Spinal cord (tissue), 10 donors: ENCODE results near the gene AK4. TPM values are rescaled to one million over a fixed set of nuclear protein-coding genes. Genes with fewer than 3 reads are reported as not detected.
"Not testable (repeated sequence)": the region's sequence is repeated elsewhere in the genome, so short reads cannot be mapped to it uniquely, and the experiment has no call there.

ENCODE experiments used
- DNase-seq, 6 donors: peaks; one replicate each; pipeline versions ENCODE4 v3.0.0 to v3.0.0-alpha.2; 2013 to 2015; ENCODE audit warnings: low spot score in 6 of 6, low read depth in 4 of 6
- H3K27ac ChIP-seq: one replicate; pipeline ENCODE4 v1.5.1; 2013; ENCODE audit warnings: low read depth, low read length, control low read depth
- H3K27me3 ChIP-seq: one replicate; pipeline ENCODE4 v1.6.1; 2013; ENCODE audit warnings: low read length; ENCODE audit not compliant: control insufficient read depth, insufficient read depth
- H3K36me3 ChIP-seq: one replicate; pipeline ENCODE4 v1.6.1; 2013; ENCODE audit warnings: low read length; ENCODE audit not compliant: control insufficient read depth, insufficient read depth
- H3K4me1 ChIP-seq: one replicate; pipeline ENCODE4 v1.6.1; 2013; ENCODE audit warnings: low read length; ENCODE audit not compliant: control insufficient read depth, insufficient read depth
- H3K4me3 ChIP-seq: one replicate; pipeline ENCODE4 v1.5.1; 2013; ENCODE audit warnings: low read depth, low read length, control low read depth
- H3K9me3 ChIP-seq: one replicate; pipeline ENCODE4 v1.6.1; 2013; ENCODE audit warnings: low read length; ENCODE audit not compliant: control insufficient read depth, insufficient read depth
- WGBS: methylation state at CpG from one replicate; pipeline ENCODE4 v1.1.5; 2013; ENCODE audit warnings: missing lambda C conversion rate; ENCODE audit not compliant: insufficient coverage; 5-methylcytosine and 5-hydroxymethylcytosine counted together
- long read RNA-seq, 4 donors: transcript quantifications; one replicate each; lab custom pipeline, GENCODE V29; 2026
- polyA plus RNA-seq, 2 donors: library from polyadenylated mRNA; unstranded; fragments of 120-200 nt; gene quantifications; one replicate each; pipeline ENCODE4 v1.2.1, GENCODE V29; 2013; ENCODE audit not compliant: insufficient read length in 2 of 2
- total RNA-seq, 2 donors: library from RNA; depleted of rRNA in 1 of 2; stranded (reverse); fragments of 120-200 nt in 1 of 2; fragments of >200 nt in 1 of 2; gene quantifications; one replicate each; pipeline versions ENCODE4 v1.2.3 to v1.2.4, GENCODE V29; 2013 to 2014
- donor health status: healthy.

The AK4 gene
- total RNA-seq (10 to 100 TPM; 21.7 to 31.2 TPM), polyA plus RNA-seq (10 to 100 TPM; 19.2 to 36.2 TPM)
- long read RNA-seq, donor 1, full-length matches to known transcripts, result 10 of 10 reads
- long read RNA-seq, donor 1, partial matches to known transcripts, result 0 of 10 reads
- long read RNA-seq, donor 1, other reads (novel, unspliced or antisense), result 0 of 10 reads
- long read RNA-seq, donor 2, full-length matches to known transcripts, result 7 of 7 reads
- long read RNA-seq, donor 2, partial matches to known transcripts, result 0 of 7 reads
- long read RNA-seq, donor 2, other reads (novel, unspliced or antisense), result 0 of 7 reads
- long read RNA-seq, donor 3, full-length matches to known transcripts, result 7 of 7 reads
- long read RNA-seq, donor 3, partial matches to known transcripts, result 0 of 7 reads
- long read RNA-seq, donor 3, other reads (novel, unspliced or antisense), result 0 of 7 reads
- long read RNA-seq, donor 4, full-length matches to known transcripts, result 1 of 1 reads
- long read RNA-seq, donor 4, partial matches to known transcripts, result 0 of 1 reads
- long read RNA-seq, donor 4, other reads (novel, unspliced or antisense), result 0 of 1 reads

GRCh38 chr1:65148178-65148547 is at the start of gene AK4:
Gene AK4 (plus strand): TSS chr1:65148203. CDS start chr1:65148408, 205 bp downstream.
- Histone ChIP-seq H3K4me3 (peak within 1 kb of the TSS; percentile 62), H3K27me3 (peaks cover 20% of the 10 kb centered on the region), H3K4me1 (peaks cover 14% of the 10 kb centered on the region), H3K27ac (peak within 1 kb of the TSS; percentile 40)
- H3K36me3 ChIP-seq, H3K9me3 ChIP-seq, DNase-seq: not testable (repeated sequence)
- 0% methylated on average over 2 of the region's 33 CpGs for WGBS

GRCh38 chr1:65103807-65104206 is 44.2 kb upstream of the AK4 start:
- Histone ChIP-seq H3K9me3 (no peaks in the 10 kb centered on the region), H3K4me1 (no peaks in the 10 kb centered on the region), H3K4me3 (no peak overlapping the region), H3K27ac (no peak overlapping the region), H3K27me3 (no peaks in the 10 kb centered on the region), H3K36me3 (no peaks in the 10 kb centered on the region)
- DNase-seq, result no peak
- 93% methylated on average over 2 of the region's 3 CpGs for WGBS

- H3K27ac ChIP-seq, result no peak overlapping the region
- H3K9me3 ChIP-seq, result no peaks in the 10 kb centered on the region
- H3K27me3 ChIP-seq, result no peaks in the 10 kb centered on the region
- no peaks in the 10 kb centered on the region for H3K4me1 ChIP-seq
- DNase-seq, result no peak
- no peak overlapping the region for H3K4me3 ChIP-seq
- H3K36me3 ChIP-seq, result no peaks in the 10 kb centered on the region
- WGBS, result no CpG with 5 or more reads among the region's 1 CpG
Observed at GRCh38 chr1:65104854-65105534, 43.0 kb upstream of the AK4 start.

GRCh38 chr1:65105596-65105995 is 42.4 kb upstream of the AK4 start:
- H3K9me3 ChIP-seq, result no peaks in the 10 kb centered on the region
- H3K36me3 ChIP-seq, result no peaks in the 10 kb centered on the region
- H3K27ac ChIP-seq, result no peak overlapping the region
- H3K4me3 ChIP-seq, result no peak overlapping the region
- H3K27me3 ChIP-seq, result no peaks in the 10 kb centered on the region
- H3K4me1 ChIP-seq, result no peaks in the 10 kb centered on the region
- WGBS, result 100% methylated on average over 1 of the region's 4 CpGs
- DNase-seq, result no peak

- Histone ChIP-seq H3K4me1 (no peaks in the 10 kb centered on the region), H3K36me3 (no peaks in the 10 kb centered on the region), H3K27ac (no peak overlapping the region), H3K4me3 (no peak overlapping the region), H3K9me3 (no peaks in the 10 kb centered on the region), H3K27me3 (no peaks in the 10 kb centered on the region)
- peak in 1 of 6 donors; percentile 16 for DNase-seq
- WGBS, result 89% methylated on average over 2 of the region's 4 CpGs
Observed at GRCh38 chr1:65108025-65108642, 39.9 kb upstream of the AK4 start.

GRCh38 chr1:65109487-65109886 is 38.5 kb upstream of the AK4 start:
- Histone ChIP-seq H3K27me3 (no peaks in the 10 kb centered on the region), H3K9me3 (no peaks in the 10 kb centered on the region), H3K4me3 (no peak overlapping the region), H3K27ac (no peak overlapping the region), H3K4me1 (no peaks in the 10 kb centered on the region), H3K36me3 (no peaks in the 10 kb centered on the region)
- WGBS, result 8% methylated on average over 2 of the region's 4 CpGs
- peak in 2 of 6 donors; percentile 40 to 50 for DNase-seq

GRCh38 chr1:65112811-65113210 is 35.2 kb upstream of the AK4 start:
- DNase-seq, result no peak
- H3K4me3 ChIP-seq, result no peak overlapping the region
- H3K36me3 ChIP-seq, result no peaks in the 10 kb centered on the region
- H3K4me1 ChIP-seq, result peaks cover 2% of the 10 kb centered on the region
- no peak overlapping the region for H3K27ac ChIP-seq
- H3K9me3 ChIP-seq, result no peaks in the 10 kb centered on the region
- WGBS, result 88% methylated on average over 1 of the region's 3 CpGs
- no peaks in the 10 kb centered on the region for H3K27me3 ChIP-seq

GRCh38 chr1:65113298-65113697 is 34.7 kb upstream of the AK4 start:
- H3K36me3 ChIP-seq, result no peaks in the 10 kb centered on the region
- DNase-seq, result no peak
- no peaks in the 10 kb centered on the region for H3K27me3 ChIP-seq
- no peak overlapping the region for H3K27ac ChIP-seq
- no peak overlapping the region for H3K4me3 ChIP-seq
- H3K9me3 ChIP-seq, result no peaks in the 10 kb centered on the region
- H3K4me1 ChIP-seq, result peaks cover 2% of the 10 kb centered on the region
- no CpG with 5 or more reads among the region's 2 CpGs for WGBS

GRCh38 chr1:65114322-65114721 is 33.7 kb upstream of the AK4 start:
- Histone ChIP-seq H3K4me3 (no peak overlapping the region), H3K27me3 (no peaks in the 10 kb centered on the region), H3K9me3 (no peaks in the 10 kb centered on the region), H3K36me3 (no peaks in the 10 kb centered on the region), H3K27ac (peak overlapping the region; percentile 43), H3K4me1 (peaks cover 2% of the 10 kb centered on the region)
- 20% methylated on average over 1 of the region's 4 CpGs for WGBS
- peak; percentile 9 to 82 (median 38) for DNase-seq
